HEK293T (cell line): ENCODE data around the gene TENT5D.

Experiments
- ARNT ChIP-seq: fragments of 450-650 bp; IDR thresholded peaks from 2 replicates; pipeline ENCODE4 v1.6.1; 2017; ENCODE audit warnings: mild to moderate bottlenecking
- BHLHE40 ChIP-seq: fragments of 450-650 bp; IDR thresholded peaks from 2 replicates; pipeline ENCODE4 v1.6.1; 2016; ENCODE audit warnings: mild to moderate bottlenecking, moderate library complexity, borderline replicate concordance
- CTBP1 ChIP-seq: fragments of 450-650 bp; IDR thresholded peaks from 2 replicates; pipeline ENCODE4 v1.6.1; 2016; ENCODE audit warnings: borderline replicate concordance
- ELF4 ChIP-seq: fragments of 450-650 bp; IDR thresholded peaks from 2 replicates; pipeline ENCODE4 v1.6.1; 2017; ENCODE audit warnings: antibody characterized with exemption
- FOXA1 ChIP-seq: fragments of 450-650 bp; IDR thresholded peaks from 2 replicates; pipeline ENCODE4 v1.6.1; 2016; ENCODE audit warnings: mild to moderate bottlenecking
- FOXK2 ChIP-seq: fragments of 450-650 bp; IDR thresholded peaks from 2 replicates; pipeline ENCODE4 v1.6.1; 2016; ENCODE audit warnings: mild to moderate bottlenecking
- FOXM1 ChIP-seq: fragments of 450-650 bp; IDR thresholded peaks from 2 replicates; pipeline ENCODE4 v1.6.1; 2017; ENCODE audit warnings: mild to moderate bottlenecking, borderline replicate concordance
- L3MBTL2 ChIP-seq: fragments of 450-650 bp; conservative IDR thresholded peaks from 2 replicates; pipeline ENCODE4 v1.6.1; 2016; ENCODE audit warnings: mild to moderate bottlenecking
- NFRKB ChIP-seq: fragments of 450-650 bp; IDR thresholded peaks from 2 replicates; pipeline ENCODE4 v1.6.1; 2016; ENCODE audit warnings: mild to moderate bottlenecking, moderate library complexity
- SP1 ChIP-seq: fragments of 450-650 bp; IDR thresholded peaks from 2 replicates; pipeline ENCODE4 v1.6.1; 2017
- TARDBP ChIP-seq: fragments of 450-650 bp; IDR thresholded peaks from 2 replicates; pipeline ENCODE4 v1.6.1; 2016
- ZNF384 ChIP-seq: fragments of 450-650 bp; IDR thresholded peaks from 2 replicates; pipeline ENCODE4 v1.6.1; 2016

- no peak for TF ChIP-seq FOXA1
- no peak for TF ChIP-seq ZNF384
- no peak for TF ChIP-seq SP1
- TF ChIP-seq CTBP1: no peak
- TF ChIP-seq BHLHE40: no peak
- TF ChIP-seq FOXM1: no peak
- no peak for TF ChIP-seq NFRKB
- TF ChIP-seq FOXK2: no peak
- TF ChIP-seq ELF4: no peak
- TF ChIP-seq TARDBP: no peak
- TF ChIP-seq L3MBTL2: no peak
- no peak for TF ChIP-seq ARNT
Measured at GRCh38 chrX:80471582-80471981, 51.3 kb downstream of the TENT5D start.
